Breast epithelium (tissue), 3 donors: Measurements from ENCODE around the gene PTPRN2.

Experiments used
- POLR2A ChIP-seq: fragments of 450-650 bp; IDR thresholded peaks from one replicate; pipeline ENCODE4 v1.6.1; 2016; ENCODE audit warnings: antibody characterized with exemption, mild to moderate bottlenecking, moderate library complexity
- POLR2AphosphoS5 ChIP-seq, 3 donors: sonication (generic); formaldehyde crosslinking; IDR thresholded peaks; one replicate each; pipeline ENCODE4 v1.6.1; 2017; ENCODE audit warnings: antibody characterized with exemption in 3 of 3
- TF ChIP-seq, protein P1 (sequence below), 3 donors: fragments of 450-650 bp; IDR thresholded peaks; one replicate each; pipeline ENCODE4 v1.5.1; 2016 to 2017; ENCODE audit warnings: antibody characterized with exemption in 3 of 3, mild to moderate bottlenecking in 3 of 3, moderate library complexity in 3 of 3

DNA sequence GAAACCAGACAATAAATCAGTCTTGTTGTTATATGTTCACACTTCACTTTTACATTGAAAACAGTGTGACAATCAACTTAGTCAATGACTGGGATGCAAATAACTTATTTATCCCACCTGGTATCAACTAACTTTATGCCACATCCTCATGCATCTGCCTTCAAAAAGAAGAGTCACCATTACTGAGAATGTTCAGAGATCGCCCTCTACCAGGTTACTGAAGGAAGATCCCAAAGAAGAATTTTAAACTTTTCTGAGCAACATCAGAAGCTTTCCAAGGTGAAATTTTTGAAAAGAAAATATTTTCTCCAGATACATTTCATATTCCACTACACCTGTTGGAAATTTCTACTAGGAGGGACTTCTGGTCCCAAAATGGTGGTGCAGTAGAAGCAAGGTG, 359.5 kb downstream of the PTPRN2 start:
- TF ChIP-seq POLR2A (no peak), POLR2AphosphoS5 (IDR thresholded peaks at IDR 0.05) (no peak)
- TF ChIP-seq, protein P1, sequence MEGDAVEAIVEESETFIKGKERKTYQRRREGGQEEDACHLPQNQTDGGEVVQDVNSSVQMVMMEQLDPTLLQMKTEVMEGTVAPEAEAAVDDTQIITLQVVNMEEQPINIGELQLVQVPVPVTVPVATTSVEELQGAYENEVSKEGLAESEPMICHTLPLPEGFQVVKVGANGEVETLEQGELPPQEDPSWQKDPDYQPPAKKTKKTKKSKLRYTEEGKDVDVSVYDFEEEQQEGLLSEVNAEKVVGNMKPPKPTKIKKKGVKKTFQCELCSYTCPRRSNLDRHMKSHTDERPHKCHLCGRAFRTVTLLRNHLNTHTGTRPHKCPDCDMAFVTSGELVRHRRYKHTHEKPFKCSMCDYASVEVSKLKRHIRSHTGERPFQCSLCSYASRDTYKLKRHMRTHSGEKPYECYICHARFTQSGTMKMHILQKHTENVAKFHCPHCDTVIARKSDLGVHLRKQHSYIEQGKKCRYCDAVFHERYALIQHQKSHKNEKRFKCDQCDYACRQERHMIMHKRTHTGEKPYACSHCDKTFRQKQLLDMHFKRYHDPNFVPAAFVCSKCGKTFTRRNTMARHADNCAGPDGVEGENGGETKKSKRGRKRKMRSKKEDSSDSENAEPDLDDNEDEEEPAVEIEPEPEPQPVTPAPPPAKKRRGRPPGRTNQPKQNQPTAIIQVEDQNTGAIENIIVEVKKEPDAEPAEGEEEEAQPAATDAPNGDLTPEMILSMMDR (IDR thresholded peaks at IDR 0.05): no peak
